VCaP (cell line): Measurements from ENCODE around the gene PCCA.

Source experiments
- H3K27ac ChIP-seq: fragments of 450-650 bp; 2 replicates; pipeline ENCODE4 v1.5.1; 2017
- CTCF ChIP-seq: fragments of 450-650 bp; conservative IDR thresholded peaks from 2 replicates; pipeline ENCODE4 v1.5.1; 2017; ENCODE audit warnings: mild to moderate bottlenecking, moderate library complexity

The PCCA gene

GRCh38 chr13:100389617-100390016 lies 300.7 kb downstream of the PCCA start:
- TF ChIP-seq CTCF: no peak
- no peak overlapping the region for H3K27ac ChIP-seq

GRCh38 chr13:100392709-100393630 lies 304.1 kb downstream of the PCCA start:
- no peak overlapping the region for H3K27ac ChIP-seq
- TF ChIP-seq CTCF: no peak

GRCh38 chr13:100394005-100394695 lies 305.3 kb downstream of the PCCA start:
- H3K27ac ChIP-seq: no peak overlapping the region
- no peak for TF ChIP-seq CTCF

GRCh38 chr13:100395698-100396373 lies 306.9 kb downstream of the PCCA start:
- H3K27ac ChIP-seq: no peak overlapping the region
- TF ChIP-seq CTCF: no peak

GRCh38 chr13:100396776-100397175 lies 307.9 kb downstream of the PCCA start:
- no peak for TF ChIP-seq CTCF
- no peak overlapping the region for H3K27ac ChIP-seq

- TF ChIP-seq CTCF: no peak
- H3K27ac ChIP-seq: no peak overlapping the region
Observed at GRCh38 chr13:100397627-100398026, 308.7 kb downstream of the PCCA start.

- no peak overlapping the region for H3K27ac ChIP-seq
- TF ChIP-seq CTCF: no peak
Observed at GRCh38 chr13:100398360-100398759, 309.5 kb downstream of the PCCA start.
